ENCODE measurements around the gene CYTIP.
A peak's percentile ranks its signal among the peaks of the same experiment; 100 is the strongest.

CYTIP gene

GRCh38 chr2:157460897-157461296, 17.0 kb upstream of the CYTIP start:
- no peak for DNase-seq

DNA sequence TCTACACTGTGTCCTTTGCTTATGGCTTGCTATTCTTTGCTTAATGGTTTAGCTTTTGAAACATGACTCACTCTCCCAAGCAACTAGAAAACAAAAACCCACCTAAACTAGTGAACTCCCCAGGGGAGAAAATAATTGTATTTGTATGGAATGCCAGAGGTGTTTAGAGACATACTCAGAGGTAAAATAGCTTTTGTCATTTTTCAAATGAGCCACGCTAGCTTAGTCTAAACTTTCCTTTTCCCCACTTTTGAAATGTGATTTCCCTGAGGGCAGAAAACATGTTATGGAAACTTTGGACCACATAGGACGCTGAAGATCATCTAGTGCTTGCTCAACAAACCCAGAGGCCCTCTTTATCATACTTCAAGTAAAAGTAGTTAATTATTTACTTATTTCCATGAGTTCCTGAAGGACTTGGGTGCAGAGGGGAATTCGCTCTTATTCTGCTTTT, 16.5 kb upstream of the CYTIP start:
- DNase-seq = peak; percentile 49

DNA sequence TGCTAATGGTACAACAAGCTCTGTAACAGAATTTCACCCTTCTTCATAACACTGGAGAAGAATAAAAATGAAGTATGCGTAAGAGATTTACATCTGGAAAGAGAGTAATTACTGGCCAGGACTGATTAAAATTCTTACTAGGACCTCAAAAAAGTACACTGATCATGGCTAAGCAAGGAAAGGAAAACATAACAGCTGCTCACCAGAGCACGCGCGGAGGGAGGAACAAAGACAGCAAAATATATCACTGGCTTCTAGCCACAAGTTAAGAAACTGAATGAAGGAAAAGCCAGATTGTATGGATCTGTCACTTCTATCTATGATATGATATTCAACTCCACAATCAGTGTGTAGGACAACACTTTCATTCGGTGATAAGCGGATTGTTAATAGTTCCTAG, 15.6 kb upstream of the CYTIP start:
- no peak for DNase-seq

DNA sequence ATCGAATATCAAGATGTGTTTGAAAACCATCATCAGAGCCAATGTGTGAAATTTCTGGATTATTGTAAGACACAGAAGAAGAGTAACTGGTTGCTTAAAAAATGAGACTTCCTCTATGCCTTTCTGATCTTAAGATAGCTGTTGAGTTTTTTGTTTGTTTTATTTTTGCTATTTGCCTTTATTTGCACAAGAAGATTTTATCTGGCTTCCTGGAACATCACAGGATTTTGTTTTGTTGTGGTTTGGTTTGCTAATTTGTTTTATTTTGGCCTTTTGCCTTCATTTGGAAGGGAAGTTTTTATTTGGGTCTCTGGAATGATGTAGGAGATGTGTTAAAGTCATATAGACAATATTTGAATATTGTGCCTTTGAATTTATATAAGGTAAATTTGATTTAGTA, 3.9 kb upstream of the CYTIP start:
- no peak for DNase-seq

DNA sequence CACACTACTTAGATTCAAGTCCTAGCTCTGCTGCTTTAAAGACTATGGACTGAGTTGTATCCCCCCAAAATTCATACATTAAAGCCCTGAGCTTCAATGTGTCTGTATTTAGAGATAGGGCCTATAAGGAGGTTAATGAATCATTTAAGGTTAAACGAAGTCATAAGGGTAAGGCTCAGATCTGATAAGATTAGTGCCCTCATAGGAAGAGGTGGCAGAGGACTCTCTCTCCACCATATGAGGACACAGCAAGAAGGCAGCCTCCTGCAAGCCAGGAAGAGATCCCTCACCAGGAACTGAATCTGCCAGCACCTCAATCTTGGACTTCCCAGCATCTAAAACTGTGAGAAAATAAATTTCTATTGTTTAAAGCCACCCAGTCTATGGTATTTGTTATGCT, 3.1 kb upstream of the CYTIP start:
- no peak for DNase-seq

DNA sequence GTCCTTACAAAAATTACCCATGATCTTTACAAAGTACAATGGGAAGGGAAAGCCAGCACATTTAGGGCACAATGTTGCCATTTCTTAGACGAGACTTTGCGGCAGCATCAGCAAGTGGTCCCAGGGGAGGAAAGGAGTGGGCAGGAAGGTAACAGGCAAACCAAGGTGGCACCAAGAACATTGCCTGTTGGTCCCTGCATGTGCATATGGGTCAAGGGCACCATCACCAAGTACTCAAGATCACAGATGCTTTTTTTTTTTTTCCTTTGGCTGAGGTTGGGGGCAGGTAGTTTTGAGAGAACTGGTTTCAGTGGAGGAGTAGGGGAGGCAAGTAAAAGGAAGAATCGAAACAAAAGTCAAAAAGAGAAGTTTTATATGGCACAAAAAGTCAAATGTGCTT, 752 bp upstream of the CYTIP start:
- no peak for DNase-seq

DNA sequence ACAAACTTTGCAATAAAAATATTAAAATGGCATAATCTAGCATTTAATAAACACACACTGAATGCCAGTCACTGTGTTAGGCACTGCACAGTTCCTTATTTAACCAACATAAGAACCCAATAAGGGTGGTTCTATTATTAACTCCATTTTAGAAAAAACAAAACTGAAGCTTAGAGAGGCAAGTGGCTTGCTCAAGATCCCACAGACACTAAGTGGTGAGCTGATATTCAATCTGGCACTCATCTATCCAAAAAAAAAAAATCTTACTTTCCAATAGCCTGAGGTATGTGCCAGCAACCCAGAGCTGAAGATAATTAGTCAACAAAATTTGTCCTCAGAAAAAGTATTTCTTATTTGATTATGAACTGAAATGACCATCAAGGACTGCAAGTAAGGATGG, 799 bp downstream of the CYTIP start:
- no peak for DNase-seq

GRCh38 chr2:157442636-157443035, 1.3 kb downstream of the CYTIP start:
- DNase-seq = no peak

GRCh38 chr2:157442191-157442590, 1.7 kb downstream of the CYTIP start:
- no peak for DNase-seq

DNA sequence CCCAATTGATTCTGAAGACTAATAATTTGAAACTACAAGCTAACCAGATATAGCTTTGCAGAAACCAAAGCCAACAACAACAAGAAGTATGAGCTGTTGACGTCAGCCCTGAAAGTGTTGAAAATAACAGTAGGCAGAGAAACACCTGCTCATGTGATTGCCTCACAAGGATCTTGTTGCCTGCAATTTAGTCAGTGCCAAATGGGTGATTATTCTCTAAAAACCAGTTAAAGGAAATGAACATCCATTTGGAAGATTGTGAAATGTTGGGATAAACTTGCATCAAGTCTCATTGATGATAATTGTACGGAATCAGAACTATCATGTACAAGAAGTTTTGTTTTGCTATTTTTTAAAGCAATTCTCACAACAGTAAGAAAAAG, 2.8 kb downstream of the CYTIP start:
- DNase-seq = no peak

- DNase-seq = no peak
Measured at GRCh38 chr2:157440404-157441071, 3.4 kb downstream of the CYTIP start.

DNA sequence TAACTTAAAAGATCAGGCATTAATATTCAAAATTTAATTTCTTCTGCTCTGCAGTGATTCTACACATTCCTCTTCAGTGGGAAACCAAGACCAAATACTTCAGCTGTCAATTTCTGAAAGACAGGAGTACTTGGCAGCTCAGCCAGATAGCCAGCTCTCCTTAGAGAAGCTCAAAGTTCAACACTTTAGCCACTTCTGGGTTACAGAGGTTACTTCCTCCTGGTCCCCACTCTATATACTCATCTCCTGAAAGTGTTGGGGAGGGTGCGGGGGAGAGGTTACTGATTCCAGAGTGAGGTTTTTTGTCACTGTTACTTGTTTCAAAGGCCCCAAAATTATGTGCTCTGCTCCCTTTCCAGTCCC, 4.1 kb downstream of the CYTIP start:
- DNase-seq = no peak

DNA sequence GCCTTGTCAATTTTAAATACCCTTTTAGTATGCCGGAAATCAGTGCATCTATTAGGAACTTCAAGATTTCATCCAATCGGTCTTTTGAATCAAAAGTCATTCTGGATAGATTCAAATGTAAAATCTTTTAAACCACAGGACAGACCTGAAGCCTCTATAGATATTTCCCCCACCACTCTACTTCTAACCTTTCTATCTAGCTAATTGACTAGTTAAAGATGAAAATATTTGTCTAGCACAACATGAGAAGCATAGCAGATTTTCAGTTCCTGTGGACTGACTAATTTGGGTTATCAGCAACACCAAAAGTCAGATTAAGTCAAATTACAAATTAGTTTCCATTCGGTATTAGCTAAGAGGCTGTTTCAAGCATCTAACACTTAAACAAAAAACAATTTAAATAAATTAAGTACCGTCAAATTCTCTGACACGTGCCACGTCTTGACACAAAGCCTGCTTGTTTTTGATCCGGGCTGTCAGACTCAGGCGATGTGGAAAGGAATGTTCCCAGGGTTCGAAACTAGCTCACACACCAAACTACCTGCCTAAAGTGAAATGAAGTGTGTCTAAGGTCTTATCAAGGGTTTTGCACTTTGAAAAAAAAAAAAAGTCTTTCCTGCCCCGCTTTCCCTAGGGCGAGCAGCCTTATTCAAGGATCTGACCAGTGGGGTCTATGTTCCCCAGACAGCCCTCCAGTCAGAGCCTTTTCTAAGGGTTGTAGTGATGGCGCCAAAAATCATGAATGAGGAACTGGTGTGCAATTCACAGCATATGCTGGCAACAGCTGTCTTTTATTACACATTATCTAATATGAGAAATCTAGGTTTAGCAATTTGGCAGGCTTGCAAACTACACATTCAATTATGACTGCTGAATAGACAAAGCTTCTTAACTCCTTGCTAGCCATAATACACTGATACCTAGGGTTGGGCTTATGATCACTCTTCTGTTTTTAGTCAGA, 4.7 kb downstream of the CYTIP start:
- DNase-seq = peak; percentile 81

GRCh38 chr2:157433394-157433793, 10.5 kb downstream of the CYTIP start:
- peak; percentile 11 for DNase-seq

GRCh38 chr2:157432475-157433106, 11.3 kb downstream of the CYTIP start:
- no peak for DNase-seq

DNA sequence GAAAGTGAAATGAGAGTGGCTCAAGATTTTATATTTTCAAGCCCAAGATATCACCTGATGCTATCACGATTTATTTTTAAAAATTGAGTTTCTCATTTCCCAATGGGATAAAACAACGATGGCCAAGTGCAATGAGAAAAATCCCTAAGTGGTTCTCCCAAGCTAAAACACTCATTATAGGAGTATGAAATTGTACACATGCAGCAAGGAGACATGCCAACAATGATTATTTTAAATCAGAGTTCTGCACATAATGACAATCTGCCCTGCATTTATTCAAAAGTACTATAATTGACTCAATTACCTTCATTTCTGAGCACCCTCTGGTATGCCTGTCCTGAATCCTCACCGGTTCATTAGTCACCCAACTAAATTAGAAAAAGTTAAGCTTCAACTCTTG, 12.7 kb downstream of the CYTIP start:
- DNase-seq = no peak

DNA sequence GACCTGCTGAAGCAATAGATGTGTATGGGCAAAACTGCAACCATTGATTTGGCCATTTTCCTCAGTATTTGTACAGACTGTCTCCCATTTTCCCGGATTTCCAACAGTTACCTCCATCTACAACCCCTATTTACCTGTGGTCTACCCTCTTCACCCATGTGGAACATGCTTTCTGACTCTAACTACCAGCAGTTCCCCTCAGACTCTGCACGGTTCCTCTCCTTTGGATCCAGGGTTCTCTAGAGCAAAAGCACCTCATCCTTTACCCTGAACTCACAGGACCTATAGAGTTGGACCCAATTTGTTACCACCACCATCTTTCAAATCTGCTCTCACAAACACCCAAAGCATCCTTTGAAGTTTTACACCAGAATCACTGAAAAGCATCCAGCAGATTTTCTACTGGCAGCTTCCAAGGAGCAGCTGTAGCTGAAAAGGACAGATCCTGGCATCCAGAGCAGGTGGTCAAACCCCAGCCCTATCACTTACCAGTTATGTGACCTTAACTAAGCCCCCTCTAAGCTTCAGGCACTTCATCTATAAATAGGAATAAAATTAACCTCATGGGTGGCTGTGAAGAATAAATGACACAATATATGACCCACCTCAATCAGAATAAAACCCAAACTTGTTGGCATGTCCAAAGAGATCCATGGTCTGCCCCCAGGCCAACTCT, 15.3 kb downstream of the CYTIP start:
- DNase-seq = no peak

GRCh38 chr2:157427922-157428303, 16.0 kb downstream of the CYTIP start:
- DNase-seq = no peak

DNA sequence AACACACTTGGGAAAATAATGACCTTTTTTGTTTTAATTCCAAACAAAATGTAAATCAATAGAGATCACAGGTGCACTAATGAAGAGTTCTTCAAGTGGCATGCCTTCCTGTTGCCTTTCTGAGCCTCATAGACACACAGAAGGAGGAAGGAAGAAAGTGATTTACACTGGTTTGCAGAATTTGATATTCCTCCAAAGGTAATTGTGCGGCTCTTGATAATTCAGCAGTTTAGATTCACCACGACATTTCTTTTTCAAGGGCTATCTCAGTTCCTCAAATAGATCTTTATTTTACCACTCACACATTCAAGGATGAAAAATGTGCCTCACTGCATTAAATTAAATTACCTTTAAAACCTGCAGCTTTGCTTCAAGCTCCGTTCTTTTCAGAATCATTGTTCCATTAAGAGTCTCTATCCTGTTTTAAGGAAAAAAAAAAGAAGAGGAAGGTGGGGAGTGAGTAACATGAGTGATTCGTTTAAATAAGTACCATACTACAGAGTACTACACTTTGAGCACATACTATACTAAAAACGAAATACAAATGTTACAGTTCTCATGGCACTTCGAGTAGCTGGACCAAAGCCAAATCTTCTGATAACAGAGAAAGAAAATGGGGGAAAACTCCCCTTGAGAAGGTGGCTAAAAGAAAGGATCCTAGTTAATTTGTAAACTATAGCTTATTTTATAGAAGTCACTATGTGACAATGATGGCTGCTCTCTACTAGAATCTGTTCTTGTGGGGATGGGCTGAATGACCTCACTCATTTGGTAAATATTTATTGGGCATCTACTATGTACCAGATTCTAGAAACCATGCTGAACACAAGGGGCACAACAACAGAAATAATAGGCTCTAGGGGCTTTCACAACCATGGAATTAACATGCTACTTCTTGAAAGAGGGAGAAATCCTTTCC, 16.6 kb downstream of the CYTIP start:
- no peak for DNase-seq

DNA sequence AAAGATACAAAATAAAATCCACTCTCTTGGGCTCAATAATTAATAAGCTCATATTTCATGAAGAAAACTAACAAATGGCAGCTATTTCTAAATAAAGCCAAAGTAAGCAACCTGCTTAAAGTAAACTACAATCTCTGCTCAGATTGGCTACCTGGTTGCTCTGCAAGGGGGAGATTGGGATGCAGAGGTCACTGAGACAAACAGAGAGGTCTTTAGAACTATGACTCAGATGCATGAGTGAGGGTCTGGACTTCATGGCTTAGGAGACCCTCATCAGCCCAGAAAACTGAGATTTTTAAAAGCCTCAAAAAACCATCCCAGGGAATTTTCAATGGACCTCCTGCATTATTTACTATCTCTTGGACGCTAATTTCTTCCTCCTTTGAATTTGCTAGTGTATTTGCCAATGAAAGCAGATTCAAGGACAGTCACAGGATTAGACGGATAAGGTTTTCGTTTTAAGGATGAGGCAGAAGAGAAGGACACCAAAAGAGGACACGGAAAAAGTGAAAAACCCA, 17.4 kb downstream of the CYTIP start:
- DNase-seq = no peak

DNA sequence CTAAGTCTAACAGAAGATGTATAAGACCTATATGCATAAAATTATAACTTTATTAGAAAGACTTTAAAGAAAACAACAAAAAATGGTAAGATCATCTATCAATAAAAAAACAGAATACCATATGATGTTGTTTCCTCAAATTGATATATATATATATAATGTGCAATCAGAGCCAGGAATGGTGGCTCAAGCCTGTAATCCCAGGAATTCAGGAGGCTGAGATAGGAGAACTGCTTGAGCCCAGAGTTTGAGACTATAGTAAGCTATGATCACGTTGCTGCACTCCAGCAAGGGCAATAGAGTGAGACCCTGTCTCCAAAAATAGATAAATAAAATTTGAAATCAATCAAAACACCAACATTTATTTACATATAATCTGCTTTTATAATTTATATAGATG, 19.5 kb downstream of the CYTIP start:
- no peak for DNase-seq

DNA sequence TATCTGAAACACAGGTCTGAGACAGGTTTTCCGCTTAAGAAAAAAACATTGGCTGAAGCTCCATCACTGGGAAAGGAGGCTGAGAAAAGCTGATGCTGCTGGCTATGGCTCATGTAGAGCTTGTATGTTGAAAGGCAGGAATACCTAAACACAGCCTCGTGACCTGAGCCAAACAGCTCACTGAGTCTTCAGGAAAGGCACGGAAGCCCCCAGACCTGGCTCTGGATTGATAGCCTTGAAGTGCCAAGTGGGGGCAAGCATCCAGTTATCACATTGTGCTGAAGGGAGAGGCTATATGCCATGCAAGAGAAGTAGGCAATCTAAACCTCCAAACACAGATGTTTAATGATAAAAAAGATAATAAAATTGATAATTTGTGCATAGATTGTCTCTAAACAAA, 21.9 kb downstream of the CYTIP start:
- DNase-seq = no peak
